ENCODE measurements around the gene AKAIN1. TPM values are rescaled to one million over a fixed set of nuclear protein-coding genes. Genes with fewer than 3 reads are reported as not detected.

Gene AKAIN1
- total and polyA plus RNA-seq, 2 of the 4 experiments (the other 2 are of a cell fraction) = not detected

DNA sequence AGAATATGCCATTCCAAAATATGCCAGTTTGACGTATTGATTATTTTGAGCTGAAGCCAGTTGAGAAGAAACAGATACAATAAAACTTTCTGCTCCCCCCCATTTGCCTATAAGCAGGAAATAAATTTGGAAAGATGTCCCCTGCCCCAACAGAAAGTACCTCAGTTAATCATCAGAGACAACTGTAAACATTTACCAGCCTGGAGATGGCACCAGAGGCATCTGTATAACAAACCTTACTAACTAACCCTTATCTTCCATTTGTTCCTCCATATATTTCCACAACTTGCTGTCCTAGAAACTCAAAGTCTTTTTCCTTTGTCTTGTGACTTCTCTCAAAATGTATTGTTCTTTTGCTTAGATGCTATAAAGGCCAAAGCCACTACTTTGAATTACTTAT lies 93.8 kb downstream of the AKAIN1 start:
- Histone ChIP-seq H3K9me1 (ENCODE audit: insufficient read depth, low read length) (no peaks in the 10 kb centered on the region), H3K4me2 (ENCODE audit: low read depth, low read length) (no peak overlapping the region), H3K36me3 (ENCODE audit: control insufficient read depth, insufficient read depth, low read length) (no peaks in the 10 kb centered on the region), H3K4me3 (ENCODE audit: insufficient read depth, low read depth, low read length) (no peak overlapping the region), H3K4me1 (ENCODE audit: control insufficient read depth, insufficient read depth, low read length) (no peaks in the 10 kb centered on the region), H2AK9ac (replicated peaks; ENCODE audit: low read depth, low read length, poor library complexity) (no peak overlapping the region), H3K9ac (ENCODE audit: low read depth, low read length) (no peak overlapping the region), H3K56ac (ENCODE audit: extremely low read depth, insufficient read depth, low read length) (no peak overlapping the region), H3K79me1 (ENCODE audit: low read depth in 1 of 2, low read length in 2 of 2) (no peaks in the 10 kb centered on the region), H3K9me3 (ENCODE audit: control insufficient read depth, insufficient read depth, low read length) (peaks cover 4% of the 10 kb centered on the region; the same call in 1 of the 2 replicates), H2BK15ac (ENCODE audit: low read depth, low read length) (no peak overlapping the region), H4K91ac (ENCODE audit: insufficient read depth, low read depth, low read length) (no peak overlapping the region), H4K5ac (ENCODE audit: low read depth, low read length) (no peak overlapping the region), H2AFZ (replicated peaks; ENCODE audit: low read length, poor library complexity) (no peak overlapping the region), H2BK5ac (ENCODE audit: low read depth, low read length, poor library complexity, severe bottlenecking) (no peak overlapping the region), H4K20me1 (ENCODE audit: insufficient read depth, low read length) (no peaks in the 10 kb centered on the region), H2BK120ac (ENCODE audit: low read depth, low read length) (no peak overlapping the region), H3K23ac (ENCODE audit: low read depth, low read length) (no peak overlapping the region), H2AK5ac (ENCODE audit: low read depth, low read length) (no peak overlapping the region), H2BK20ac (ENCODE audit: low read depth, low read length) (no peak overlapping the region), H3K27me3 (ENCODE audit: control insufficient read depth, insufficient read depth, low read length) (no peaks in the 10 kb centered on the region), H3K14ac (replicated peaks; ENCODE audit: low read depth, low read length) (no peak overlapping the region), H3K4ac (ENCODE audit: low read depth, low read length) (no peak overlapping the region), H3K27ac (ENCODE audit: insufficient read depth, low read length) (no peak overlapping the region), H4K8ac (ENCODE audit: low read depth in 2 of 2, low read length in 2 of 2) (no peak overlapping the region), H3K18ac (ENCODE audit: low read depth, low read length) (no peak overlapping the region)
- ChIA-PET POLR2A (ENCODE audit: unreplicated experiment) (no interaction called here), CTCF (no interaction called here)
- no CpG with 5 or more reads among the region's 1 CpG for WGBS, 2 experiments (ENCODE audit: extremely low coverage in 2 of 2, insufficient read length in 1 of 2)
- dilution Hi-C loops (cut with HindIII; ENCODE audit: low sequenced_read_pairs, unreplicated experiment) = no loop called here
- ATAC-seq (ENCODE audit: low read depth) (no peak), DNase-seq (no peak)
- no peak for TF ChIP-seq BHLHE40 (IDR thresholded peaks at IDR 0.05; ENCODE audit: low read depth, low read length)
- TF ChIP-seq, protein P1, sequence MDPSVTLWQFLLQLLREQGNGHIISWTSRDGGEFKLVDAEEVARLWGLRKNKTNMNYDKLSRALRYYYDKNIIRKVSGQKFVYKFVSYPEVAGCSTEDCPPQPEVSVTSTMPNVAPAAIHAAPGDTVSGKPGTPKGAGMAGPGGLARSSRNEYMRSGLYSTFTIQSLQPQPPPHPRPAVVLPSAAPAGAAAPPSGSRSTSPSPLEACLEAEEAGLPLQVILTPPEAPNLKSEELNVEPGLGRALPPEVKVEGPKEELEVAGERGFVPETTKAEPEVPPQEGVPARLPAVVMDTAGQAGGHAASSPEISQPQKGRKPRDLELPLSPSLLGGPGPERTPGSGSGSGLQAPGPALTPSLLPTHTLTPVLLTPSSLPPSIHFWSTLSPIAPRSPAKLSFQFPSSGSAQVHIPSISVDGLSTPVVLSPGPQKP (IDR thresholded peaks at IDR 0.05; ENCODE audit: borderline replicate concordance, low read depth, low read length) = no peak
- TF ChIP-seq SMC3 (IDR thresholded peaks at IDR 0.05; ENCODE audit: low read depth, low read length) = no peak
- TF ChIP-seq MAZ (IDR thresholded peaks at IDR 0.05; ENCODE audit: borderline replicate concordance, low read depth, low read length) = no peak
- no peak for TF ChIP-seq CEBPB (IDR thresholded peaks at IDR 0.05; ENCODE audit: low read depth, low read length)
- TF ChIP-seq CHD1 (IDR thresholded peaks at IDR 0.05; ENCODE audit: low read depth, low read length) = no peak
- TF ChIP-seq FOS (IDR thresholded peaks at IDR 0.05; ENCODE audit: low read depth, low read length) = no peak
- TF ChIP-seq, protein P2, sequence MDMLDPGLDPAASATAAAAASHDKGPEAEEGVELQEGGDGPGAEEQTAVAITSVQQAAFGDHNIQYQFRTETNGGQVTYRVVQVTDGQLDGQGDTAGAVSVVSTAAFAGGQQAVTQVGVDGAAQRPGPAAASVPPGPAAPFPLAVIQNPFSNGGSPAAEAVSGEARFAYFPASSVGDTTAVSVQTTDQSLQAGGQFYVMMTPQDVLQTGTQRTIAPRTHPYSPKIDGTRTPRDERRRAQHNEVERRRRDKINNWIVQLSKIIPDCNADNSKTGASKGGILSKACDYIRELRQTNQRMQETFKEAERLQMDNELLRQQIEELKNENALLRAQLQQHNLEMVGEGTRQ (IDR thresholded peaks at IDR 0.05; ENCODE audit: low read depth, low read length) = no peak
- no peak for TF ChIP-seq RFX5 (IDR thresholded peaks at IDR 0.05; ENCODE audit: low read depth, low read length)
- no peak for TF ChIP-seq POLR2A (IDR thresholded peaks at IDR 0.05; ENCODE audit: low read depth, low read length)
- no peak for TF ChIP-seq NFE2L2 (IDR thresholded peaks at IDR 0.05; ENCODE audit: low read depth, low read length)
- TF ChIP-seq RCOR1 (IDR thresholded peaks at IDR 0.05; ENCODE audit: insufficient replicate concordance, low read length) = no peak
- intact Hi-C loops (cut with micrococcal nuclease) = no loop called here
- in situ Hi-C loops (cut with MboI; ENCODE audit: low sequenced_read_pairs) = no loop called here
- no TSS peak for BruUV-seq (replicated peaks)

Data from IMR-90 (cell line).